ENCODE data around the gene TCIRG1. TPM values are rescaled to one million over a fixed set of nuclear protein-coding genes. Genes with fewer than 3 reads are reported as not detected.

Gene TCIRG1
- total and polyA plus RNA-seq, 12 donors, result 28.4 to 1,150 (median 258) TPM

GRCh38 chr11:68093565-68093964 lies 54.7 kb downstream of the TCIRG1 start:
- TF ChIP-seq POLR2A (IDR thresholded peaks at IDR 0.05) (no peak), CTCF (IDR thresholded peaks at IDR 0.05) (no peak)
- Histone ChIP-seq H3K4me1 (replicated peaks in 1 of 2) (peaks cover 11 to 50% of the 10 kb centered on the region in 2 donors), H3K36me3 (replicated peaks in 1 of 2) (no peaks in the 10 kb centered on the region), H3K9me3 (replicated peaks in 1 of 3) (no peaks in the 10 kb centered on the region), H3K4me3 (no peak overlapping the region), H3K27me3 (no peaks in the 10 kb centered on the region), H3K27ac (no peak overlapping the region)
- intact Hi-C loops (cut with DNase I), result no loop called here
- no peak for DNase-seq
- WGBS, 4 donors, result 89 to 92% (median 90%) methylated on average over 4 of the region's 4 CpGs

GRCh38 chr11:68096962-68097361 lies 58.1 kb downstream of the TCIRG1 start:
- WGBS, 4 donors, result 57 to 68% (median 59%) methylated on average over 8 of the region's 8 CpGs
- no peak for TF ChIP-seq POLR2A (IDR thresholded peaks at IDR 0.05)
- TF ChIP-seq CTCF (IDR thresholded peaks at IDR 0.05), result no peak
- intact Hi-C loops (cut with DNase I), result no loop called here
- peak overlapping the region in 4 of 5 donors; percentile 46 to 78 (median 68) for H3K27ac ChIP-seq
- H3K9me3 ChIP-seq (replicated peaks in 1 of 3), result no peaks in the 10 kb centered on the region
- peaks cover 34 to 57% of the 10 kb centered on the region in 2 donors for H3K4me1 ChIP-seq (replicated peaks in 1 of 2)
- H3K4me3 ChIP-seq, result no peak overlapping the region
- H3K27me3 ChIP-seq, result no peaks in the 10 kb centered on the region
- H3K36me3 ChIP-seq (replicated peaks in 1 of 2), result no peaks in the 10 kb centered on the region
- DNase-seq, result peak in 2 of 7 donors; percentile 17 to 46

GRCh38 chr11:68099057-68099456 lies 60.2 kb downstream of the TCIRG1 start:
- intact Hi-C loops (cut with DNase I), result no loop called here
- peak overlapping the region in 1 of 4 donors; percentile 31 for H3K4me3 ChIP-seq
- H3K27ac ChIP-seq, result peak overlapping the region in 4 of 5 donors; percentile 32 to 81 (median 74)
- TF ChIP-seq POLR2A (IDR thresholded peaks at IDR 0.05) (no peak), CTCF (IDR thresholded peaks at IDR 0.05) (no peak)
- H3K36me3 ChIP-seq (replicated peaks in 1 of 2), result no peaks in the 10 kb centered on the region
- no peaks in the 10 kb centered on the region for H3K27me3 ChIP-seq
- no peaks in the 10 kb centered on the region for H3K9me3 ChIP-seq (replicated peaks in 1 of 3)
- peaks cover 34 to 64% of the 10 kb centered on the region in 2 donors for H3K4me1 ChIP-seq (replicated peaks in 1 of 2)
- DNase-seq, result no peak

DNA sequence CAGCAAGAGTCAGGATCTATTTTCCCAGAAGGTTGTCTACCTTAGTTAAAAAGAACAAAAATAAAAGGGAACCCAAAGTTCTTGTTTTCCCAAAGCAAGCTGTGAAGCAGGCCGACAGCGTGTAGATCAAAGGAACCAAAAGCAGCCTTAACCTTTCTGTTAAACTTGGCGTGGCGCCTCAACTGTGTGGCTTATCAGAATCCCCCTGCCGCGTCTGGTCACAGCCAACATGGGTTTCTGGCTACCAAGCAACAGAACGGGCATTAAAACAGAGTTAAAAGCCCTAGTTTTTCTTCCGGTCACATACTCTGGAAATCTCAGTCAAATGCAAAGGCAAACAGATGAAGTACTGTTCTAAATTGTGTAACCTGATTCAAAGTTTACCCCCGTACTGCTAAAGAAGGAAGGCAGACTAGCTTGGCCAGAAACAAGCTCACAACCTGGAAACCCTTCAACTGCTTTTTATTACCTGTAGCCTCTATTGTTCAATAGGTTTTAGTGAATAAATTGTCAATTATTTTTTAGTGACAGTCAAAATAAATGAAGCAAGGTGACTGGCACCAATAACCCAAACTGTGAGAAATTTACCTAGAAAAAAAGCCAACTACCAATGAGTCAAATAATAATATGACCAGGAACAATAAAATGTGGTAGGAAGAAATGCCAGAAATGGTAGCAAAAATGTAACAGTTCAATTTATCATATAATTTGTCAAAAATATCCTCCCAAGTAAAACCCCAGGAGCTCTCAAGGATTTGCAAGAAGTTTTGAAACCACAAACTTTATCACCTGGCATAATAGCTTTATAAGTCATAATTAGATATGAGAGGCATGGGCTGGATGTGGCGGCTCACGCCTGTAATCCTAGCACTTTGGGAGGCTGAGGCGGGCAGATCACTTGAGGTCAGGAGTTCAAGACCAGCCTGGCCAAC lies 60.9 kb downstream of the TCIRG1 start:
- WGBS, 4 donors, result 25 to 31% (median 29%) methylated on average over 12 of the region's 12 CpGs
- Histone ChIP-seq H3K4me1 (replicated peaks in 1 of 2) (peaks cover 34 to 64% of the 10 kb centered on the region in 2 donors), H3K36me3 (replicated peaks in 1 of 2) (no peaks in the 10 kb centered on the region), H3K27me3 (no peaks in the 10 kb centered on the region), H3K27ac (peak overlapping the region in 4 of 5 donors; percentile 32 to 81 (median 74)), H3K9me3 (replicated peaks in 1 of 3) (no peaks in the 10 kb centered on the region), H3K4me3 (peak overlapping the region in 1 of 4 donors; percentile 31)
- intact Hi-C loops (cut with DNase I), result no loop called here
- peak; percentile 58 to 88 (median 84) for DNase-seq
- TF ChIP-seq POLR2A (IDR thresholded peaks at IDR 0.05), result no peak
- no peak for TF ChIP-seq CTCF (IDR thresholded peaks at IDR 0.05)

Small RNAs within 50 kb of the gene (microRNA-seq; reads per million reads assigned to microRNA genes)
- 0 to 1.1 (median 0) reads per million in 3 donors for gene MIR4691
- 0.28 to 0.76 (median 0.45) reads per million in 3 donors for gene MIR6753
- 1.3 to 3.4 (median 1.7) reads per million in 3 donors for gene MIR7113

Small RNAs within 50 kb of the gene (small RNA-seq; reads per million reads assigned to genes)
- 0 to 0.08 reads per million in 2 donors for gene MIR6753

Other genes with a start within 250 kb of the TCIRG1 start
- 10 to 100 TPM in 8 of 9 donors, 1 to 10 TPM in 1; 4.3 to 81.2 (median 59.6) TPM for gene UNC93B1, start 34.9 kb upstream of the TCIRG1 start, total RNA-seq
- gene UNC93B1, start 34.9 kb upstream of the TCIRG1 start, polyA plus RNA-seq, result 10 to 100 TPM; 10.3 to 57.7 (median 57.0) TPM
- gene ALDH3B1, start 28.7 kb upstream of the TCIRG1 start, total RNA-seq, result 10 to 100 TPM in 8 of 9 donors, under 1 TPM in 1; 0.72 to 70.3 (median 55.0) TPM
- gene ALDH3B1, start 28.7 kb upstream of the TCIRG1 start, polyA plus RNA-seq, result 10 to 100 TPM; 24.4 to 35.4 (median 26.9) TPM
- gene NDUFS8, start 8.3 kb upstream of the TCIRG1 start, total RNA-seq, result 1,000 to 10,000 TPM in 1 of 9 donors, 100 to 1,000 TPM in 8; 346 to 1,037 (median 479) TPM
- gene NDUFS8, start 8.3 kb upstream of the TCIRG1 start, polyA plus RNA-seq, result 100 to 1,000 TPM; 199 to 814 (median 571) TPM
- gene CHKA, start 82.4 kb downstream of the TCIRG1 start, total RNA-seq, result 10 to 100 TPM; 26.6 to 67.0 (median 49.9) TPM
- 100 to 1,000 TPM in 1 of 3 donors, 10 to 100 TPM in 2; 76.1 to 105 (median 94.6) TPM for gene CHKA, start 82.4 kb downstream of the TCIRG1 start, polyA plus RNA-seq
- gene KMT5B, start 174.3 kb downstream of the TCIRG1 start, total RNA-seq, result 100 to 1,000 TPM in 1 of 9 donors, 10 to 100 TPM in 8; 22.6 to 121 (median 39.7) TPM
- 10 to 100 TPM; 23.3 to 45.1 (median 30.2) TPM for gene KMT5B, start 174.3 kb downstream of the TCIRG1 start, polyA plus RNA-seq
- 10 to 100 TPM in 8 of 9 donors, 1 to 10 TPM in 1; 8.8 to 41.2 (median 26.3) TPM for gene C11orf24, start 232.9 kb downstream of the TCIRG1 start, total RNA-seq
- gene C11orf24, start 232.9 kb downstream of the TCIRG1 start, polyA plus RNA-seq, result 10 to 100 TPM; 23.4 to 46.5 (median 27.3) TPM

All from adrenal gland (tissue), 12 donors.